ENCODE measurements around the gene PTPRD. TPM values are rescaled to one million over a fixed set of nuclear protein-coding genes. Genes with fewer than 3 reads are reported as not detected.
"Not testable (repeated sequence)": the region's sequence is repeated elsewhere in the genome, so short reads cannot be mapped to it uniquely, and the experiment has no call there.

PTPRD gene
- total RNA-seq, 1 donor from 2014 or later = not detected

GRCh38 chr9:8940650-8941049 lies 1672.2 kb downstream of the PTPRD start:
- intact Hi-C loops (cut with micrococcal nuclease) = no loop called here

- intact Hi-C loops (cut with micrococcal nuclease) = no loop called here
Measured at GRCh38 chr9:8926461-8926860, 1686.3 kb downstream of the PTPRD start.

DNA sequence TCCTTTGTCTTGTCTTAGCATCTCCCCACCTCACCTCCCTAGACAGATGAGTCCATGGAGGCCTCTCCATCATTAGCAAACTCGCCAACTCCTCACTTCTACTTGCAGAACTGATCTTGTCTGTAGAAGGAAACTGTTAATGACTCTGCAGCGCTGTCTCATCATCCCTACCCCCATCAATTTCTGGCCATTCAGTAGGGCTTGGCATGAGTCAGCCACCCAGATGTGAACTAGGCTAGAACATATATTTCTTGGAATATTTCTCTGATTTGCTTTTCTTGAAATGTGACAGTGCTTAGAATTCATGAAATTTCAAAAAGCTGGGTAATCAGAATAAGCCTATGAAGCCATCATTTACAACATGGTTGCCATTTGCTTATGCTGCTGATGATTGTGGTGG lies 1688.2 kb downstream of the PTPRD start:
- intact Hi-C loops (cut with micrococcal nuclease) = no loop called here

- intact Hi-C loops (cut with micrococcal nuclease) = not testable (repeated sequence)
Measured at GRCh38 chr9:8920478-8921183, 1692.2 kb downstream of the PTPRD start.

DNA sequence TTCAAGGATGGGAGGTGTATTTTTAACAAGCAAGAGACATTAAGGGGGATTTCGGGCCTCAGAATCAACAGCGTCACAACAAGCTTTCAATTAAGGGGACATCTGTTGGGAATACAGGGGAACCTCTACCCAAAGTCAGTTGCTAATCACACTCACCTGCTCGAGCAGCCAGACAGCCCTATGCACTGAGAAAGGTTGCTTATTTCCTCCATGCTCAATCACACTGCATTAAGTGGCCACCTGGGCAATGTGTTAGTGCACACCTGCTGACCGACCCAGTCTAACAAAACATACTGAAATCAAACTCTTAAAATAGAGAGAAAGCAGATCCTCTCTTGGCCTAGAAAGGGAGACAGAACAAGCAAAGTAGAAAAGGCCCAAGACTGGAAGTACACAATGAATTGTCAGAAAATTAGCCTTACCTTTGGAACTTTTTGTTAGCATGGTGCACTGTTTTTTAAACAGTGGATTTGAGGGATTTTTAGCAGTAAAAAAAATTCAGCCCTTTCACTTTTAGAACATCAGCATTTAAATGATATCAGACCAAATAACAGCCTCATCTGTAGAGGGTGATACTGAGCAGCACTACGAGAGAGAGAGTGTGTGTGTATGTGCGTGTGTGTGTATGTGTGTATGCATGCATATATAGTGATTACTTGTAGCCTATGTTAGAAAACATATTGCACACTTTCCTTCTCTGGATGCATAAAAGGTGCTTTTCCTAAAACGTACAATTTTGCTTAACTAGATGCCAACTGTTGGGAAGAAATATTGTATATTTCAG lies 1694.7 kb downstream of the PTPRD start:
- intact Hi-C loops (cut with micrococcal nuclease) = no loop called here

GRCh38 chr9:8916771-8917170 lies 1696.0 kb downstream of the PTPRD start:
- intact Hi-C loops (cut with micrococcal nuclease) = no loop called here

DNA sequence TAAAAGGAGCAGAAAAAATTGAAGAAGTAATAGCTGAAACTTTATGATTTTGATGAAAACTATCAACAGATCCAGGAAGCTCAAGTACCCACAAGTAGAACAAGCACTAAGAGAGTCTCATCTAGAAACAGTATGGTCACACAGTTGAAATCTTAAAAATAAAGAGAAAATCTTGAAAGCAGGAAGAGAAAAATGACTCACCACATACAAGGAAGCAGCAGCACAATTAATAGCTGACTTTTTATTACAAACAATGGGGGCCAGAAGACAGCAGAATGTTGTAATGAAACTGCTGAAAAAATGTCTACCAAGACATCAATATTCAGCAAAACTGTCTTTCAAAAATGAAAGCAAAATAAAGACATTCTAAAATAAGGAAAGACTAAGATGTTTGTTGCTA lies 1704.9 kb downstream of the PTPRD start:
- intact Hi-C loops (cut with micrococcal nuclease) = no loop called here

DNA sequence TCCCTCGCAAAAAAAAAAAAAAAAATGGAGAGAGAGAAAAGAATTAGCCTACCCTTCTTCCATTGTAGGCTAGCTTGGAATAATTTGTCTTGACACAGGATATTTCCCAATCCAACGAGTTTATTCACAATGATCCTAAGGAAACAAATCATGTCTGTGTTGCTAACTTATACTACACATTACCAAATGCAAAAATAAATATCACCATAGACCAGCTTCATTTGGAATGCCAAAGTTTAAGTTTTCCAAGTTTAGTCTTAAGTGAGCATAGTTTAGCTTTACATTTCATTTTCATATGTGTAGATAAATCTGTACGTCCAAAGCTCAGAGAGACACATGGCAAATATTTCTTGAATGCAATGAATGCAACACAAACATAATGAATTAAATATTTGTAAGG lies 1707.1 kb downstream of the PTPRD start:
- intact Hi-C loops (cut with micrococcal nuclease) = no loop called here

DNA sequence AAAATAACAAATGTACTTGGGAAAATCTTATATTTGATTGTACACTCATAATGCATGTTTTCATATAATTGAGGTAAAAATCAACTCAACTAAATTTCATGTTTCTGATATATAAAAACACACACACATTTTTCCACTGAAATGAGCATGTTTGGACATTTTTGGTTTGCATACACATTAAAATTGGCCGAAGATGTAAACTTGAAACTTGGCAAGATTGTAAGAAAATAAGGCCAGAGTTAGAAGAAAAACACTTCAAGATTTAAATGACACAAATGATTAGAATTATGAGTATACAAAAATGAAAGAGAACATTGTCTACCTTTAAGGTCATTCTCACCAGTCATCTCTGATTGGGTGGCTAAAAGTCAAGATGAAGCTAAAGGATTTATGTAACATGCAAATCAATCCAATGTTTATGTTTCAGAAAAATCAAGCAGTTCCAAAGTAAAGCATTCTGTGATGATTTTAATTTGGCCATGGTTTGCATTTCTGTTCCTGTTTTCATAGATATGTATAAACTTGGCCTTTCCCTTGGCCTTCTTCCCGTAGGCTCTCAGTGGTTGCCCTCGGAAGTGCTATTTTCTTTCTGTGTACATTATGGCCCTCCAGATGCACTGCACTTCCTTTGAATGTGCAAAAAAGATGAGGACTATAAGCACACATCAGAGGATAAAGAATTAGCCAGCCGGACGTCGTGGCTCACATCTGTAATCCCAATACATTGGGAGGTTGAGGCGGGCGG lies 1707.9 kb downstream of the PTPRD start:
- intact Hi-C loops (cut with micrococcal nuclease) = no loop called here

DNA sequence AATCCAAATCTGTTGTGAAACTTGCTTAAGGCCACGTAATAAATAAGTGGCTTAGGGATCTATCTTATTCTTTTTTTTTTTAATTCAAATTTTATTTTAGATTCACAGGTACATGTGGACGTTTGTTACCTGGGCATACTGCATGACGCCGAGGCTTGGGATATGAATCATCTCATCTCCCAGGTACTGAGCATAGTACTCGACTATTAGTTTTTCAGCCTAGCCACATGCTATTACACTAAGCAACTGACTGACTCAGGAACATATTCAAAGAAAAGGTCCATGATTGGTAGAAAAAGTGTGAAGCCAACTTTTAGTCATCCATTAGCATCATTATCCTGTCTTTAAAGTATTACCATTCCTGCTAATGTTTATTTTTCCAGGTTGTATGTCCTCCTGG lies 1709.7 kb downstream of the PTPRD start:
- intact Hi-C loops (cut with micrococcal nuclease) = no loop called here

DNA sequence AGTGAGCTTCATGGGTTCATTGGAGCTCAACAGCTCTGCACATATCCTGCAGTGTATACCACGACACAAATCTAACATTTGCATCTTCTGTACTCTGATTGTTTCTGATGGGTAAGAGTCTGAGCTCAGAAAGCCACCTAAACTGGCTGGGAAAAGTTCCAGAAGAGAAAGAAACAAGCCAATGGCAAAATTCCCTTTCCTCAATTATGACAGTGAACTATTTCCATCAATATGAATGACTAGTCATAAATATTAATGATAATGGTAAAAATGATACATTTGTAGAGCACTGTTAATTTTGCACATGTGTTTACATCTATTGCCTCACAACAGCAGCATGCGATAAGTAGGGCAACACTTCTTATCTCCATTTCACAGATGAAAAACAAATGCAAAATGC lies 1711.7 kb downstream of the PTPRD start:
- intact Hi-C loops (cut with micrococcal nuclease) = no loop called here

- intact Hi-C loops (cut with micrococcal nuclease) = no loop called here
Measured at GRCh38 chr9:8899511-8899910, 1713.3 kb downstream of the PTPRD start.

- intact Hi-C loops (cut with micrococcal nuclease) = no loop called here
Measured at GRCh38 chr9:8895861-8896224, 1717.0 kb downstream of the PTPRD start.

- intact Hi-C loops (cut with micrococcal nuclease) = no loop called here
Measured at GRCh38 chr9:8895106-8895860, 1717.5 kb downstream of the PTPRD start.

DNA sequence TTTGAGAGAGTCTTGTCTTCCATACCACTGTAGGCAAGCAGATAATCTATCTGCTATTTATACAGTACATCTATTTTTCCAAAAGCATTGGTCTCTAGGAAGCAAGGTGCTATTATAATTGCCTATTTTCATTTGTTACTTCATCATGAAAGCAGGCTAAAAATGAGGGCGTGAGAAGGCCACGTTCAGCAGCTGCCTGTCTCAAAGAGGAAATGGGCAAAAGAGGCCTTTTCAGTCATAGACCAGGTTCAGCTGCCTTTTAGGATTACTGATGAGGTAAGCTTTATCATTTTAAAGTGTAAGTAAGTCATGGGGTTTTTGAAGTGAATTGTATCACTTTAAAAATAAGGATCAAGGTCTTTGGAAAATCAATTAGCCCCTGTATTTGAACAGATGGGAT lies 1722.1 kb downstream of the PTPRD start:
- intact Hi-C loops (cut with micrococcal nuclease) = no loop called here

- intact Hi-C loops (cut with micrococcal nuclease) = no loop called here
Measured at GRCh38 chr9:8889100-8889499, 1723.7 kb downstream of the PTPRD start.

DNA sequence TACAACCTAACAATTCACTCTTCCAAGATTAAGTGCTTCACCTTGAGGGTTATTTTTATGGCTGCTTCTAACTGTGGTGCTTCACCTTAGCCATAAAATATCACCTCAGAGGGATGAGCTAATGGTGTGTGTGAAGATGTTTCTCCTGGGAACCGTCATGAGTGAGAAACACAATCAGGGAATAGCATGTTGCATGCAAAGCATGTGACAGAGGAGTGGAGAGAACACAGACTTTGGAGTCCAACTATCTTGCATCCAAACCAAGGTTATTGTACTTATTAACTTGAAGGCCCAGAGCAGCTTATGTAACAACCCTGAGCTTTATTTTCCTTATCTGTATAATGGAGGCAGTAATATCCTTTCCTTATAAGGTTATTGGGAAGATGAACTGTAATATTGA lies 1724.2 kb downstream of the PTPRD start:
- intact Hi-C loops (cut with micrococcal nuclease) = no loop called here

DNA sequence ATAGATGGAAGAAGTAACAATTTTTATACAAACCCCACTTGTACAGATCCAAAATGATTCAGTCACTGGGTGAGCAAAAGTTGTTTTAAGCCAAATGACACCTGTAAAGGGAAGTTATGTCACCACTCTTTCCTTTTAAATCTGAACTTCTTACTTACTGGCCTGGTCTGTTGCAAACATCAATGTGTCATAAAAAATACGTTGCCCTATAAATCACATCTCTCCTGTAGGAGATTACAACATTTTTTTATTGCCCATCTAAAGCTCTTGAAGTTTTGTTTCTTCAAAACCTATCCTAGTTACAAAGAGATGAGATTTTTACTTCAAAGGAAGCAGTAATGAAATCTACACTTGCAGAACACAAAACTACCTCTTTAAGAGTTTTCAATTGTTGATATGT lies 1725.4 kb downstream of the PTPRD start:
- intact Hi-C loops (cut with micrococcal nuclease) = no loop called here

GRCh38 chr9:8883321-8883720 lies 1729.5 kb downstream of the PTPRD start:
- intact Hi-C loops (cut with micrococcal nuclease) = no loop called here

- intact Hi-C loops (cut with micrococcal nuclease) = no loop called here
Measured at GRCh38 chr9:8880060-8880459, 1732.7 kb downstream of the PTPRD start.

DNA sequence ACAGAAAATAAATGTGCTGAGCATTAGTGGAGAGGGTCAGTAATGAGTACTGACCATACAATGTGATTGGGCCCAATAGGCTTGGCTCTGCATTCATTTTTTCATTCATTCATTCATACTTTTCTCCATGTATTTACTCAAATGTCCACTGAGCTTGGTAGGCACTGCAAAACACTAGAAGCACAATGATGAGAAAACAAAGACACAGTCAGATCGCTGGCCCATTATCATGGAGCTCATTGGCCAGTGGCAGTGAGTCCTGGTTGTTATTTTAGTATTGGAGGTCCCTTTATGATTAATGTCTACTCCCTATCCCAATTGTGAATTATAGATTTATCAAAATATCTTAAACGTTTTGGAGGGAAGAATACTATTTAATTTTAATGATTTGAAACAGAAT lies 1733.5 kb downstream of the PTPRD start:
- intact Hi-C loops (cut with micrococcal nuclease) = no loop called here

All from T-helper 1 cell treated with Interleukin-12 subunit alpha and Interleukin-12 subunit beta and Interleukin-4 antibody, amounts not matched to agents 30 ng/mL and 1 ng/mL, for 36 hours (primary cell).